HG03108 (cell line): Measurements from ENCODE around the gene RNFT1.
A peak's percentile ranks its signal among the peaks of the same experiment; 100 is the strongest.
"Not testable (repeated sequence)": the region's sequence is repeated elsewhere in the genome, so short reads cannot be mapped to it uniquely, and the experiment has no call there.

Experiments used
- ATAC-seq: cut with Tn5 transposase; IDR thresholded peaks from one replicate; pipeline ENCODE4 v1.9.1; 2021; ENCODE audit warnings: moderate library complexity; ENCODE audit not compliant: unreplicated experiment

Gene RNFT1, protein sequence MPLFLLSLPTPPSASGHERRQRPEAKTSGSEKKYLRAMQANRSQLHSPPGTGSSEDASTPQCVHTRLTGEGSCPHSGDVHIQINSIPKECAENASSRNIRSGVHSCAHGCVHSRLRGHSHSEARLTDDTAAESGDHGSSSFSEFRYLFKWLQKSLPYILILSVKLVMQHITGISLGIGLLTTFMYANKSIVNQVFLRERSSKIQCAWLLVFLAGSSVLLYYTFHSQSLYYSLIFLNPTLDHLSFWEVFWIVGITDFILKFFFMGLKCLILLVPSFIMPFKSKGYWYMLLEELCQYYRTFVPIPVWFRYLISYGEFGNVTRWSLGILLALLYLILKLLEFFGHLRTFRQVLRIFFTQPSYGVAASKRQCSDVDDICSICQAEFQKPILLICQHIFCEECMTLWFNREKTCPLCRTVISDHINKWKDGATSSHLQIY

GRCh38 chr17:59964482-59965328 is at the start of gene RNFT1:
Gene RNFT1, minus strand, starts transcription at chr17:59964740. Its CDS starts 77 bp downstream, at chr17:59964663.
- ATAC-seq: peak; percentile 76

DNA sequence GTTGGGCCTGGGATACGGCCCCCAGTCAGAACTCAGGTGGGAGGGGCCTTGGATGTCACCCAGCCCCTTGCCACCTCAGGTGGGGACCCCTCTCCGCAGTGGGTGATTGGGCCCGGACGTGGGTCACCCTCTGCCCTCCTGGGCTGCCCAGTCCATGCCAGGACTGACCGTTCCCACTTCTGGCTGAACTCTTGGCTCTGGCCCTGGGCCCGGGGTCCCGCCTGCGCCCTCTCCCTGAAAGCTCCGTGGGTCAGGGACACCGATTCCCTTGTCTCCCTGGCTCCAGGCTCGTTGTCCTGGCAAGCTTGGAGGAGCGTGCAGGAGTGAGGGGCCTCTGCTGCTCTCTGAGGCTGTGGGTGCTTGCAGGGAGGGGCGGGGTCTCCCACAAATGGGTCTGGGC is 44.8 kb upstream of the RNFT1 start:
- ATAC-seq: not testable (repeated sequence)

DNA sequence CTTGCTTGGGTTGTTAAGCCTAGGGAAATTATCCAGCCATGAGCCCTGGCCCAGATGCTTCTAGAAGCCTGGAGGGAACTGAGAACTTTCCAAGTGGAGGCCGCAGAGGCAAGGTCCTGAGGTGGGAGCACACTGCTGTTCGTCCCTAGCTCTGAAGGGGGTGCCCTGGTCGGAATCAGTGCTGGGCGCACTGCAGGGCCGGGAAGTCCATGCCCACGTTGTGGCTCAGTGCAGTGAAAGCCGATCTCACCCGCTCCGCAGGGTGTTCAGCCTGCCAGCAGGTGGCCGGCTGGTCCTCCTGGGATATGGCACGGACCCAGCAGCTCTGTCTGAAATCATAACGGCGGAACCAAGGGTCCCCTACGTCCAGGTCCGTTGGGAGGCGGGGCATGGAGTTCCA is 43.8 kb upstream of the RNFT1 start:
- ATAC-seq: not testable (repeated sequence)

GRCh38 chr17:60006160-60006559 is 41.6 kb upstream of the RNFT1 start:
- no peak for ATAC-seq

- not testable (repeated sequence) for ATAC-seq
Measured at GRCh38 chr17:60004561-60004960, 40.0 kb upstream of the RNFT1 start.

DNA sequence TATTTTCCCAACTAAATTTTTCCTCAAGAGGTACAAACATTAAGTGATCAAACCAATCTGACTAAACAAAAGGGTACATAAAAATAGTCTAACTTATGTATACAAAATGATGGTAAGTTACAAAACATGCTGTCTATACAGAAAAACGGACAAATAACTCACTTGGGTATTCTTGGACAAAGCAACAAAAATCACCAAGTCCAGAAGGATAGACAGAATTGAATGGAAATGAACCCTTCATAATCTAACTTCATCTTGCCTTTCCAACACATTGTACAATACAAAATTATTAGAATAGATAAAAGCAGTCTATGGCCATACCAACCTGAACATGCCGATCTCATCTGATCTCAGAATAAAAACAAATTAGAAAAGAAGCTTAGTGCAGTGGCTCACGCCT is 37.9 kb upstream of the RNFT1 start:
- ATAC-seq: not testable (repeated sequence)

DNA sequence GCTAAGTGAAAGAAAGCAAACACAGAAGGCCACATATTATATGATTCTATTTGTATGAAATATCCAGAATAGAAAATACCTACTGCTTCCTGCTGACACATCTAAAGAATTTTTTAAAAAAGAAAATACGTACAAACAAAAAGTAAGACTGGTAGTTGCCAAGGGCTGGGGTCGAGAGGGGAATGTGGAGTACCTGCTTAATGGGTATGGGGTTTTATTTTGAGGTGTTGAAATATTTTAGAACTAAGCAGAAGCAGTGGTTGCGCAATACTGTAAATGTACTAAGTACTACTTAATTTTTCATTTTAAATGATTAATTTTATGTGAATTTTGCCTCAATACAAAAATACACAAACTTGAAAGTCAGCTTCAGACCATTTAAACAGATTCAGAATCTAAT is 32.1 kb upstream of the RNFT1 start:
- not testable (repeated sequence) for ATAC-seq

DNA sequence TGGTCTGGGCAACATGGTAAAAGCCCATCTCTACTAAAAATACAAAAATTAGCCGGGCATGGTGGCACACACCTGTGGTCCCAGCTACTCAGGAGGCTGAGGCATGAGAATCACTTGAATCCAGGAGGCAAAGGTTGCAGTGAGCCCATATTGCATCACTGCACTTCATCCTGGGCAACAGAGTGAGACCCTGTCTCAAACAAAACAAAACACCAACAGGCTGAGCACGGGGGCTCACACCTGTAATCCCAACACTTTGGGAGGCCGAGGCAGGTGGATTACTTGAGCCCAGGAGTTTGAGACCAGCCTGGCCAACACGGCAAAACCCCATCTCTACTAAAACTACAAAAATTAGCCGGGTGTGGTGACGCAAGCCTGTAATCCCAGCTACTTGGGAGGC is 10.6 kb upstream of the RNFT1 start:
- not testable (repeated sequence) for ATAC-seq

GRCh38 chr17:59973483-59973882 is 8.9 kb upstream of the RNFT1 start:
- not testable (repeated sequence) for ATAC-seq

DNA sequence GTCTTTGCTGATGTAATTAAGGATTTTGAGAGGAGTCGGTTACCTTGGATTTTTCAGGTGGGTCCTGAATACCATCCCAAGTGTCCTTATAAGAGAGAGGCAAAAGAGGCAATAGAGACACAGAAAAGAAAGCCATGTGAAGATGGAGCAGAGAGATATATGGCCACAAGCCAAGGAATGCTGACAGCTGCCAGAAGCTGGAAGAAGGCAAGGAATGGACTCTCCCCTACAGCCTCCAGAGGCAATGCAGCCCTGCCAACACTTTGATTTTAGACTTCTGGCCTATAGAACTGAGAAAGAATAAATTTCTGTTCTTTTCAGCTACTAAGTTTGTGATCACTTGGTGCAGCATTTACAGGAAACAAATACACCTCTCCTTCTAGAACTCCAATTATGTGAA is 8.2 kb upstream of the RNFT1 start:
- ATAC-seq: no peak

GRCh38 chr17:59971771-59972170 is 7.2 kb upstream of the RNFT1 start:
- not testable (repeated sequence) for ATAC-seq

GRCh38 chr17:59963738-59964481 is 630 bp downstream of the RNFT1 start:
- peak; percentile 17 for ATAC-seq

- ATAC-seq: no peak
Measured at GRCh38 chr17:59962739-59963318, 1.7 kb downstream of the RNFT1 start.

DNA sequence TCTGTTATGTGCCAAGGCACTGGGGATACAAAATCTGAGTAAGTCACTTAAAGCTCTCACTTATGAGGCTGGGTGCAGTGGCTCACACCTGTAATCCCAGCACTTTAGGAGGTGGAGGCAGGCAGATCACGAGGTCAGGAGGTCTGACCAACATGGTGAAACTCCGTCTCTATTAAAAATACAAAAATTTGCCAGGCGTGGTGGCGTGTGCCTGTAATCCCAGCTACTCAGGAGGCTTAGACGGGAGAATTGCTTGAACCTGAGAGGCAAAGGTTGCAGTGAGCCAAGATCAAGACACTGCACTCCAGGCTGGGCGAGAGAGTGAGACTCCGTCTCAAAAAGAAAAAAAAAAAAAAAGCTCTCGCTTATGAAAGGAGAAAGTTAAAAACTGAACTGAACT is 5.0 kb downstream of the RNFT1 start:
- not testable (repeated sequence) for ATAC-seq

GRCh38 chr17:59954856-59955255 is 9.7 kb downstream of the RNFT1 start:
- ATAC-seq: no peak

DNA sequence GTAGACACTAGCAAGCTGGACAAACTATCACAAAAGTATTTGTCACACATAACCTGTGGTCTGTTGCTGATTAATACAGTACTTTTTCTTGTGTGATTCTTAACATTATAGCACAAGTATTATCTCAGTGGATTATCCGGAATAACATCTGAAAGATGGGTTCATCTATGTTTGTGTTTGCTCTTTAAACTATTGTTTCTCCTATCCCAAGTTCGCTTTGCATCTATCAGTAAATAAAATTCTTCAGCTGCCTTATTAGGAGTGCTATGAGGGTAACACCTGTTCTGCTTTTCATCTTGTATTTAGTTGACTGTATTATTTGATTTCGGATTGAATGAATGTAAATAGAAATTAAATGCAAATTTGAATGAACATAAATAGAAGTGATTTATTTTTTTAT is 14.5 kb downstream of the RNFT1 start:
- ATAC-seq: no peak

- not testable (repeated sequence) for ATAC-seq
Measured at GRCh38 chr17:59947310-59947709, 17.2 kb downstream of the RNFT1 start.

DNA sequence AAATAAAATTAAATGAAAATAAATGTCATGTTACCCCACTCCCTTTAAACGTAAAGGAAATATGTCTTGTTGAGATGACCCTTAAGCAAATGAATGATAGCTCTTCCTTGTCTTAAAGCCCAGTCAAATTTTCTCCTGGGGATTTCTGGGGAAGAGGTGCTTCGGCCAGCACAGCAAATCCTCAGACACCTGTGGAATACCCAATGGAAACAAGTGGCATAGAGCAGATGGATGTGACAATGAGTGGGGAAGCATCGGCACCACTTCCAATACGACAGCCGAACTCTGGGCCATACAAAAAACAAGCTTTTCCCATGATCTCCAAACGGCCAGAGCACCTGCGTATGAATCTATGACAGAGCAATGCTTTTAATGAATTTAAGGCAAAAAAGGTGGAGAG is 18.1 kb downstream of the RNFT1 start:
- ATAC-seq: not testable (repeated sequence)

GRCh38 chr17:59941131-59941530 is 23.4 kb downstream of the RNFT1 start:
- ATAC-seq: no peak

GRCh38 chr17:59940697-59941096 is 23.8 kb downstream of the RNFT1 start:
- not testable (repeated sequence) for ATAC-seq

GRCh38 chr17:59933317-59933716 is 31.2 kb downstream of the RNFT1 start:
- ATAC-seq: not testable (repeated sequence)
